K562 (cell line): Measurements from ENCODE around the gene KRTAP10-9. TPM values are rescaled to one million over a fixed set of nuclear protein-coding genes. Genes with fewer than 3 reads are reported as not detected.

Experiments
- DIDO1 ChIP-seq: fragments of 450-650 bp; IDR thresholded peaks from 2 replicates; pipeline ENCODE4 v1.6.1; 2016; ENCODE audit warnings: low read depth, missing biosample characterization, missing genetic modification characterization
- FOSL1 ChIP-seq: fragments of 200-800 bp; sonication (Bioruptor generic); conservative IDR thresholded peaks from 2 replicates; pipeline ENCODE4 v1.6.1; 2016; ENCODE audit warnings: missing genetic modification characterization, missing compliant biosample characterization
- FOXJ2 ChIP-seq: fragments of 200-800 bp; sonication (Bioruptor generic); IDR thresholded peaks from 2 replicates; pipeline ENCODE4 v1.6.1; 2016; ENCODE audit warnings: missing genetic modification characterization, missing compliant biosample characterization
- HIVEP1 ChIP-seq: fragments of 250-450 bp; sonication (Bioruptor Pico); IDR thresholded peaks from 2 replicates; pipeline ENCODE4 v1.4.0; 2020; ENCODE audit warnings: mild to moderate bottlenecking
- MIER1 ChIP-seq: fragments of 450-650 bp; IDR thresholded peaks from 2 replicates; pipeline ENCODE4 v1.6.1; 2016; ENCODE audit warnings: antibody characterized with exemption, mild to moderate bottlenecking, low read depth
- NCOA1 ChIP-seq: fragments of 450-650 bp; IDR thresholded peaks from 2 replicates; pipeline ENCODE4 v1.6.1; 2016; ENCODE audit warnings: low read depth
- POLR2B ChIP-seq: fragments of 450-650 bp; IDR thresholded peaks from 2 replicates; pipeline ENCODE4 v1.6.1; 2018; ENCODE audit warnings: low read depth; ENCODE audit not compliant: partially characterized antibody
- SAFB ChIP-seq: fragments of 200-400 bp; formaldehyde crosslinking; IDR thresholded peaks from 2 replicates; pipeline ENCODE4 v1.6.1; 2017; ENCODE audit warnings: low read depth, low read length, borderline replicate concordance
- SIX5 ChIP-seq, 2 experiments: IDR thresholded peaks; 2 replicates each; pipeline ENCODE4 v1.6.1; 2011; ENCODE audit warnings: low read length in 2 of 2, borderline replicate concordance in 1 of 2, low read depth in 1 of 2, mild to moderate bottlenecking in 1 of 2, moderate library complexity in 1 of 2; ENCODE audit not compliant: insufficient read depth in 1 of 2
- SNIP1 ChIP-seq: fragments of 450-650 bp; IDR thresholded peaks from 2 replicates; pipeline ENCODE4 v1.7.1; 2017; ENCODE audit warnings: low read depth, mild to moderate bottlenecking
- SUPT5H ChIP-seq: fragments of 450-650 bp; IDR thresholded peaks from 2 replicates; pipeline ENCODE4 v1.6.1; 2016
- TAF9B ChIP-seq: fragments of 450-650 bp; IDR thresholded peaks from 2 replicates; pipeline ENCODE4 v1.6.1; 2018; ENCODE audit warnings: mild to moderate bottlenecking; ENCODE audit not compliant: partially characterized antibody
- TBL1XR1 ChIP-seq, 2 experiments: IDR thresholded peaks; 2 replicates each; pipeline ENCODE4 v1.6.1; 2012; ENCODE audit warnings: improper control_type of control experiment in 2 of 2, low read length in 2 of 2, mild to moderate bottlenecking in 1 of 2
- ZNF133 ChIP-seq: fragments of 250-450 bp; sonication (Bioruptor Pico); IDR thresholded peaks from 2 replicates; pipeline ENCODE4 v1.4.0; 2020; ENCODE audit warnings: mild to moderate bottlenecking
- ZNF431 ChIP-seq: sonication (generic); formaldehyde crosslinking; IDR thresholded peaks from 2 replicates; pipeline ENCODE4 v1.8.0; 2022; ENCODE audit warnings: mild to moderate bottlenecking, missing genetic modification reagents
- ZNF707 ChIP-seq: fragments of 250-450 bp; sonication (Bioruptor Pico); conservative IDR thresholded peaks from 2 replicates; pipeline ENCODE4 v1.8.0; 2022; ENCODE audit warnings: inconsistent platforms, mild to moderate bottlenecking, moderate library complexity
- ZNF778 ChIP-seq: fragments of 450-650 bp; formaldehyde crosslinking; IDR thresholded peaks from 2 replicates; pipeline ENCODE4 v1.4.0; 2020; ENCODE audit warnings: mild to moderate bottlenecking, moderate library complexity
- polyA plus RNA-seq, 8 experiments: library from polyadenylated mRNA; depleted of rRNA in 4 of 8; stranded (reverse) in 5 of 8; unstranded in 3 of 8; fragments of >200 nt; fragmentation: Nextera tagmentation in 2 of 8; fragmentation: Illumina TruSeq in 1 of 8; extraction: Ambion mirVana in 2 of 8; extraction: Trizol in 1 of 8; gene quantifications; 2 replicates each; pipeline versions ENCODE4 v1.2.1 to v1.2.3, GENCODE V29; 2011 to 2014; ENCODE audit warnings: inconsistent platforms in 1 of 8, missing spikeins in 1 of 8
- total RNA-seq, 7 experiments: library from RNA; depleted of rRNA in 6 of 7; stranded (reverse); fragments of >200 nt in 6 of 7; fragmentation: Illumina TruSeq in 2 of 7; extraction: Trizol in 2 of 7; gene quantifications; 2 replicates each; pipeline versions ENCODE4 v1.2.1 to v1.2.3, GENCODE V29; 2011 to 2021; ENCODE audit warnings: low replicate concordance in 1 of 7
- TF ChIP-seq, protein P1 (sequence below): fragments of 450-650 bp; conservative IDR thresholded peaks from 2 replicates; pipeline ENCODE4 v1.6.1; 2016; ENCODE audit warnings: missing genetic modification characterization, low read depth, mild to moderate bottlenecking, missing compliant biosample characterization, moderate library complexity
- TF ChIP-seq, protein P2 (sequence below): fragments of 200-800 bp; sonication (Bioruptor generic); IDR thresholded peaks from 2 replicates; pipeline ENCODE4 v1.6.1; 2017; ENCODE audit warnings: missing genetic modification characterization, missing compliant biosample characterization
- TF ChIP-seq, protein P3 (sequence below), 2 experiments: fragments of 250-450 bp in 1 of 2; fragments of 450-650 bp in 1 of 2; sonication (Bioruptor Pico) in 1 of 2; IDR thresholded peaks; 2 replicates each; pipeline versions ENCODE4 v1.6.1 to v1.8.0; 2016 to 2021; ENCODE audit warnings: mild to moderate bottlenecking in 2 of 2, moderate library complexity in 2 of 2, missing compliant biosample characterization in 1 of 2, missing genetic modification characterization in 1 of 2
- TF ChIP-seq, protein P4 (sequence below), 2 experiments: IDR thresholded peaks in 1 of 2; conservative IDR thresholded peaks in 1 of 2; 2 replicates each; pipeline ENCODE4 v1.6.1; 2016; ENCODE audit warnings: low read depth in 2 of 2, mild to moderate bottlenecking in 1 of 2, missing compliant biosample characterization in 1 of 2, missing genetic modification characterization in 1 of 2, moderate library complexity in 1 of 2

The KRTAP10-9 gene
- total and polyA plus RNA-seq, 9 of the 15 experiments (the other 6 are each of a cell fraction or from before 2014, with no cell fraction given), result not detected

DNA sequence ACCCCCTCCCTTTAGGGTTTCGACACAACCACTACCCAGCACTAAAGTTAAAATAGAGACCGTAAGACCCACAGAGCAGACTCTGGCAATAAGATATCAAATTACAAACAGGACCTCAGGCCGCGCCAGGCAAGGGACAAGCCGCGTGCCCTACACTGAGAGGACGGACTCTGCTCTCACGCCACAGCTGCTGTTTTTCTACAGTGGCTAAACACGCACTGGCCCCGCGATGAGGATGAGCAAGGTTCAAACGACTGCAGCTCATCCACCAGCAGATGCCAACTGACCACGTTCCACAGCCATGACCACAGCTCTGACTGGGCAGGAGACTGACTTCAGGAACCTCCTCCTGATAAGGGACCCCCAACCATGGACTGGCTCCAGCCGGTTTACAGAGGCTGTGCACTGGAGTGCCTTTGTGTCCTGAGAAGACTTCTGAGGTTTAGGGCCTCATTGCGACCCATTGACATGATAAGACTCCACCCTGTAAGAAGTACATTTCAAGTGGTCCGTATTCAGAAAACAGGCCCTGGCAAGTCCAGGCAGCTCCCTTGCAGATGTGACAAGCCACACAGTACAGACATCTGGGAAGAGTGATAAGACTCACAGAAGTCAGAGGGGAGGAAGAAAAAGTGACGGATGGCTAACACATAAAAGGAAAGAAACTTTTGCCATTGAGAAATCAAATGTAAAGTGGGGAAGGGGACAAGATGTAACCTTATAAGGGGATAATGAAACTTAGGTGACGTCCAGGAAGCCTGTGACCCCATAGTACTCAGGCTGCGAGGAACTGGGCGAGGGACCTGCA is 33.1 kb upstream of the KRTAP10-9 start (continued):
- no peak for TF ChIP-seq ZNF707 (CRISPR knock-in tag)
- no peak for TF ChIP-seq ZNF431 (CRISPR knock-in tag)
- TF ChIP-seq ZNF778 (CRISPR knock-in tag), result no peak
- no peak for TF ChIP-seq SUPT5H
- TF ChIP-seq, protein P1, sequence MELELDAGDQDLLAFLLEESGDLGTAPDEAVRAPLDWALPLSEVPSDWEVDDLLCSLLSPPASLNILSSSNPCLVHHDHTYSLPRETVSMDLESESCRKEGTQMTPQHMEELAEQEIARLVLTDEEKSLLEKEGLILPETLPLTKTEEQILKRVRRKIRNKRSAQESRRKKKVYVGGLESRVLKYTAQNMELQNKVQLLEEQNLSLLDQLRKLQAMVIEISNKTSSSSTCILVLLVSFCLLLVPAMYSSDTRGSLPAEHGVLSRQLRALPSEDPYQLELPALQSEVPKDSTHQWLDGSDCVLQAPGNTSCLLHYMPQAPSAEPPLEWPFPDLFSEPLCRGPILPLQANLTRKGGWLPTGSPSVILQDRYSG (tag), result peak; percentile 95
- TF ChIP-seq TBL1XR1 (IDR thresholded peaks at IDR 0.05; ENCODE audit: low read length in 2 of 2), result peak in 1 of 2 experiments; percentile 79; a peak in 3 of 4 replicates
- peak; percentile 73 for TF ChIP-seq FOSL1 (tag)
- TF ChIP-seq, protein P2, sequence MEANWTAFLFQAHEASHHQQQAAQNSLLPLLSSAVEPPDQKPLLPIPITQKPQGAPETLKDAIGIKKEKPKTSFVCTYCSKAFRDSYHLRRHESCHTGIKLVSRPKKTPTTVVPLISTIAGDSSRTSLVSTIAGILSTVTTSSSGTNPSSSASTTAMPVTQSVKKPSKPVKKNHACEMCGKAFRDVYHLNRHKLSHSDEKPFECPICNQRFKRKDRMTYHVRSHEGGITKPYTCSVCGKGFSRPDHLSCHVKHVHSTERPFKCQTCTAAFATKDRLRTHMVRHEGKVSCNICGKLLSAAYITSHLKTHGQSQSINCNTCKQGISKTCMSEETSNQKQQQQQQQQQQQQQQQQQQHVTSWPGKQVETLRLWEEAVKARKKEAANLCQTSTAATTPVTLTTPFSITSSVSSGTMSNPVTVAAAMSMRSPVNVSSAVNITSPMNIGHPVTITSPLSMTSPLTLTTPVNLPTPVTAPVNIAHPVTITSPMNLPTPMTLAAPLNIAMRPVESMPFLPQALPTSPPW, result peak; percentile 69
- TF ChIP-seq TAF9B, result no peak
- no peak for TF ChIP-seq SNIP1
- no peak for TF ChIP-seq POLR2B
- TF ChIP-seq, protein P3, sequence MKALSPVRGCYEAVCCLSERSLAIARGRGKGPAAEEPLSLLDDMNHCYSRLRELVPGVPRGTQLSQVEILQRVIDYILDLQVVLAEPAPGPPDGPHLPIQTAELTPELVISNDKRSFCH (CRISPR knock-in tag; IDR thresholded peaks at IDR 0.05), result no peak
- TF ChIP-seq, protein P3 (tag; IDR thresholded peaks at IDR 0.05), result peak; percentile 87
- TF ChIP-seq HIVEP1 (CRISPR knock-in tag), result no peak
- TF ChIP-seq ZNF133 (CRISPR knock-in tag), result no peak
- no peak for TF ChIP-seq SAFB
- no peak for TF ChIP-seq SIX5 (IDR thresholded peaks at IDR 0.05; ENCODE audit: borderline replicate concordance in 1 of 2, insufficient read depth in 1 of 2, low read depth in 1 of 2, low read length in 2 of 2)
- TF ChIP-seq NCOA1, result peak; percentile 91
- TF ChIP-seq DIDO1 (tag), result peak; percentile 60; the same call in 1 of the 2 replicates
- no peak for TF ChIP-seq FOXJ2 (tag)
- TF ChIP-seq, protein P4, sequence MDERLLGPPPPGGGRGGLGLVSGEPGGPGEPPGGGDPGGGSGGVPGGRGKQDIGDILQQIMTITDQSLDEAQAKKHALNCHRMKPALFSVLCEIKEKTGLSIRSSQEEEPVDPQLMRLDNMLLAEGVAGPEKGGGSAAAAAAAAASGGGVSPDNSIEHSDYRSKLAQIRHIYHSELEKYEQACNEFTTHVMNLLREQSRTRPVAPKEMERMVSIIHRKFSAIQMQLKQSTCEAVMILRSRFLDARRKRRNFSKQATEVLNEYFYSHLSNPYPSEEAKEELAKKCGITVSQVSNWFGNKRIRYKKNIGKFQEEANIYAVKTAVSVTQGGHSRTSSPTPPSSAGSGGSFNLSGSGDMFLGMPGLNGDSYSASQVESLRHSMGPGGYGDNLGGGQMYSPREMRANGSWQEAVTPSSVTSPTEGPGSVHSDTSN (CRISPR knock-in tag; IDR thresholded peaks at IDR 0.05; ENCODE audit: low read depth), result no peak; the same call in 1 of the 2 replicates
- TF ChIP-seq, protein P4 (tag; conservative IDR thresholded peaks at IDR 0.05; ENCODE audit: low read depth), result peak; percentile 94
- TF ChIP-seq MIER1, result no peak
